Renal cortex interstitium (tissue), 11 donors: ENCODE measurements around the gene ADRA2B. TPM values are rescaled to one million over a fixed set of nuclear protein-coding genes. Genes with fewer than 3 reads are reported as not detected.

Source experiments
- DNase-seq, 11 donors: peaks; one replicate each; pipeline ENCODE4 v3.0.0-alpha.2; 2013; ENCODE audit warnings: low read depth in 9 of 11, low spot score in 4 of 11; ENCODE audit errors: extremely low read depth in 1 of 11
- polyA plus RNA-seq, 3 donors: library from polyadenylated mRNA; unstranded; fragments of 120-200 nt; gene quantifications; one replicate each; pipeline ENCODE4 v1.2.1, GENCODE V29; 2013; ENCODE audit not compliant: insufficient read length in 3 of 3

ADRA2B gene
- polyA plus RNA-seq, 3 donors: 4.5 to 4.8 (median 4.5) TPM

DNA sequence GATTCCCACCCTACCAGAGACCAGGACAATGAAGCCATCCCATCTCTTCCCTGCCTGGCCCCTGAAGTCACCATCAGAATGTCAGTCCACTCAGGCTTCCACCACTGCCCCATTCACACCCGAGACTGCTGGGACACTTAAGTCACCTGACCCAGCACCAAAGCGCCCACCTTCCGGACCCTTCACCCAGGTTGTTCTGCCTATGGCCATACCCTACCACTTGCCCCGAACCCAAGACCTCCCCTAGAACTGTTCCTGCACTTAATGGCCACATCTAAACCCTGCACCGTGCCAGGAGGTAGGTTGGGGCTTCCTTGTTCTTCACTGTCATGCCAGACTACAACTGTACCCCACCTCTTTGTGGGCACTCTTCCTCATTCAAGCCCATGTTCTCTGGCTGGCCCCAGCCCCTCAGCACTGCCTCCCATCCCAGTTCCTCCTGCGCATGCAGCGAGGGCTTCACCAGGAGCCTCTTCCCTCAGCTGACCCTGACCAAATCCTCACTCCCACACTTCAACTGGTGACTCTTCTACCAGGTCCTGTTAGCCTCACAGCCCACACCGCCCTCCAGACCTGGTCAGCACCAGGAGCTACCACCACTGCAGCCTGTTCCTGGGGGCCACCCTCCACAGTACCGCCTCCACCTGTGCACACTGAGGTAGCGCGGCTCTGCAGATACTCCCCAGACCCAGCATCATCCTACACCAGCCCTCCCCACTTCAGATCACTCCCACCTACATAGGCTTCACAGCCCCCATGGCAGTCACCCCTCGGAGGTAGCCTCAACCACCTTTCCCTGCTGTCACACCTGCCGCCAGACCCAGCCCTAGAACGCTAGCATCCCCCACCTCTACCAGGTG is 8.3 kb upstream of the ADRA2B start:
- no peak for DNase-seq

DNA sequence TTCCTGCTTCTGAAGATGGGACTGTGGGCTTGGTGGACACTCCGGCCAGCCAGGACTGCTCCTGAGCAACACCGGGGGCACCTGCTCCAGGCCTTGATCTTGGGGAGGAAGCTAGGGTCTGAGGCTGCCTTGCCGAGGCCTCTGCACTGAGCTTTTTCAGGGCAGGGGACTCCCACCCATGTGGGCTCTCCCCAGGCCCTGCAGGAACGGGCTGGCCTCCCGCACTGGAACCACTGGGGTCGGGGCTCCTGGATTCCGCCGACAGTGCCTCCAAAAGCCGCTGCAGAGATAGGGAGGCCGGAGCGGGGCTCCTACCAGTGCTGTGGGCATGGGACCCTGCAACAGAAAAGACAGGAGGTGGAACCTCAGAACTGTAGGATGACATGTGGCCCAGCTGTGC is 7.6 kb upstream of the ADRA2B start:
- no peak for DNase-seq

DNA sequence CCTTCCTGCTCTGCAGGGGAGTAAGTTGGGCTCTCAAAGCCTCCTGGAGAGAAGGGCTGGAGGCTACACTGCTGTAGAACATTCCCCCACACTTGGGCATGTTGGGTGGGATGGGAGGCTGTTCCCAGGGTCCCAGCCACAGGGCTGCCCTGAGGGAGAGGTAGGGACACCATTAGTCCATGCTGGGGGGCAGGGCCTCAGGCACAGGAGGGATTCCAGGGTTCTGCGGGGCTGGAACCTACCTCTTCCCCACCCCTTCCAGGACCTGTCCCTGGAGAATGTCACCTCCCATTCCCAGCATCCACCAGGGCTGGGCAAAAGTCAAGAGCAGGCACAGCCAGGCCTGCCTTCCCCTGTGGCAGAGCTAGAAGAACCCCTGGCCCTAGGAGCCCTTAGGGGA is 6.9 kb upstream of the ADRA2B start:
- no peak for DNase-seq

DNA sequence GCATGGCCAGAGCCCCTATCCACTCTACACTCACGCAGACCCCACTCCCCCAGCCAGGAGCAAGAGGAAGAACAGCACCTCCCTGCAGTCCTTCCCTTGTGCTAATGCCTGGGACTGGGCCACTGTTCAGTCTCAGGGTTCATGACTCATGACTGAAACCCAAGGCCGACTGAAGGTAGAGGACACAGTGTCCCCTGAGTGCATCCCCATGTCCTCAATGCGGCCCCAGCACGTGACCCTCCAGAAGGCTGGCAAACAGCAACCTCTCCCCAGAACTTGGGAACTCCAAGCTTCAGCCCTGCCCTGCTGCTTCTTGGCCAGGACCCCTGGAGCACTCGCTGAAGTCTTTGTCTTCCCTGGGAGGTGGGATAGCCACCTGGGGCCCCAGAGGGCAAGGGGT is 6.0 kb upstream of the ADRA2B start:
- no peak for DNase-seq

DNA sequence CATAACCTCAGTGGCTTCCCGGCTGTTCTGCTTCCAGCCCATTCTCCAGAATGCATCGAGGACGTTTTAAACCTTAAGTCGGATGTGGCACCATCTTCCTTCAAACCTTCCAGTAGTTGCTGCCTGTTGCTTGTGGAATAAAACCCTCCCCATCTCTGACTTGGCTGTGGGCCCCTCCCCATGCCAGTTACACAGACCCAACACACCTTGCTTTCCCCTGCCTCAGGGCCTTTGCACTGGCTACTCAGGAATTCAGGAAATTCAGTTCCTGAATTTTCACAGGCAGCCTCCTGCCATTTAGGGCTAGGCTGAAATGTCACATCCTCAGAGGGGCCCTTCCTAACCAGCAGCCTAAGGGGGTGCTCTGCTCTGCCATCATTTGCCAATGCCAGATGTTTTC is 5.0 kb upstream of the ADRA2B start:
- DNase-seq: no peak

DNA sequence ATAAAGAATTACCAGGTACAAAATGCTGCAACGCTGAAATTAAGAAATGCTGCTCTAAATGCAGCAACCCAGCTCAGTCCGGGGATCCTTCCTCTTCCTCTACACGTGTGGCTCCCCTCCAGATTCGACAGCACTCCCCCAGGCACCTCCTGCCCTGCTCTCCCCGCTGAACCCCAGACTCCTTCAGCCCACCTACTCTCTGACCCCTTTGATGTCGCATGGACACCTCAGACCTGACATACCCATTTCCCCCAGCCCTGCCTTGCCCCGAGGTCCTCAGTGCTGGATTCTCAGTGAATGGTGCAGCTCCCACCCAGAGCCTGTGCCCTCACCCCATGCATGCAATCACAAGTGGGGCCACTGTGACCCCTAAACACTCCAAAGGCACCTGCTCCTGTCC is 4.6 kb upstream of the ADRA2B start:
- no peak for DNase-seq

DNA sequence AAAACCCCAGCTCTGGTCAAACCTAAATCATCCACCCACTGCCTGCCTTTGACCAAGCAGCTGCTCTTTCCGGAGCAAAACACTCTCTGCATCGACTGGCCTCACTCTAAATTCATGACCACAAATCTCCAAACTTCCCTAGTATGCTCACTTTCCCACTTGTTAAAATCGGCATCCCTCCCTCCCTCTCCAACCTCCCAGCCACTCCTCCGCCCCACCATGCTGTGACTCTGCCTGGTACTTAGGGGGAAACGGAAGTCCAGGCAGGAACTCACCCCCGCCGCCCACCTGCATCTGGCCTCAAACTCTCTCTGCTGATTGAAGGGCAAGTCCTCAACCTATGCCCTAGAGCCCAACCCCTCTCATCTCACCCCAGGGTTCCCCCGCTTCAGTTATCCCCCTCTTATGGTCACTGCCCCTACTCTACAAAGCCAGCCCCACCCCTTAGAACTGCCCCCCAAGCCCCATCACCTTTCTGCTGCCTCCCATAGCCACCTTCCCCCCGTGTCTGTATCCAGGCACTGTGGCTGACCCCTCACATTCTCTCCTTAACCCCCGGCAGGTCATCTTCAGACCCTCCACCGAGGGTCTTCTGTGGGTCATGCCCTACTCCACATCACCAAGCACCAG is 3.8 kb upstream of the ADRA2B start:
- DNase-seq: no peak

DNA sequence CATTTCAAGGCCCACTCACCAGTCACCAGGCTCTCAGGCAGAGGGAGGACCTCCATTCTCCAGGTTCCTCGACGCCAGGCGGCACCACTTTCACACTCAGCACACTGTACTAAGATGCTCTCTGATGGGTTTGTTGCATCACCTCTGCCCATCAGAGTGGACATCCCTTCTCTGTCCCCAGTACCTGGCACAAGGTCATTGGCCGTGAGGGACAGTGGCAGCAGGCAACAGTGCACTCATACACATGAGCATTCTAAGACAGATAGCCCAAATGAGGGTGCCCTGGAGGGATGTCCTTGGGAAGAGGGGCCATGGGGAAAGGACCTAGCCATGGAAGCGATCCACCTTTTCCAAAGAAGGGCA is 3.0 kb upstream of the ADRA2B start:
- DNase-seq: no peak

DNA sequence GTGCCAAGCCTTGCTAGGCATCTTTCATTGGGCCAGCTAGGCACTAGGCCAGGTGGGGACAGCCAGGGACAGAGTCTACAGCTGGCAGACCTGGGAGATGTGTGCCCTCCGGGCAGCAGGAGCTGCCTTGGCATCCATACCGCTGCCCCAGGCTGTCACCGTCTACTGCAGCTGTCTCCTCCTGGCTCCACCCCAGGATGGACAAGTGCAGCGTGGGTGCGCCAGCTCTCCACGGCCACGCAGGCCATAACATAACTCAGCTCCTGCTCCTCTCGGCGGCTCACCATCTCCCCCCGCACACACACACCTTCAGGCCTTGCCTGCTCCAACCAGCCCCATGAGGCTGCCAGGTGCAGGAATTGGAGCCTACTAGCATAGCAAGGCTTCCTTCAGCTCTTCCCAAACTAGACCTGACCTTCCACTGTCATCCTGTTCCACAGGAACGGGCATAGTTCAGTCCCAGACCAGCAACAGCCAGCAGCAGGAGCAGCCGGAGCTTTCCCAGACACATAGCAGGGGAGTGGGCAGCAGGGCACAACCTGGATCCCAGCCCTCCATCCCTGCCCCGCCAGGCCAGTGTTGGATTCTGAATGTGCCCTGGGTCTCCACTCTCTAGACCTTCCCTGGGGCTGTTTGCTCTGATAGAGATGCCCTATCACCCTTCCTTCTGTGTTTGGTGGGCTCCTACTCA is 2.5 kb upstream of the ADRA2B start:
- no peak for DNase-seq

DNA sequence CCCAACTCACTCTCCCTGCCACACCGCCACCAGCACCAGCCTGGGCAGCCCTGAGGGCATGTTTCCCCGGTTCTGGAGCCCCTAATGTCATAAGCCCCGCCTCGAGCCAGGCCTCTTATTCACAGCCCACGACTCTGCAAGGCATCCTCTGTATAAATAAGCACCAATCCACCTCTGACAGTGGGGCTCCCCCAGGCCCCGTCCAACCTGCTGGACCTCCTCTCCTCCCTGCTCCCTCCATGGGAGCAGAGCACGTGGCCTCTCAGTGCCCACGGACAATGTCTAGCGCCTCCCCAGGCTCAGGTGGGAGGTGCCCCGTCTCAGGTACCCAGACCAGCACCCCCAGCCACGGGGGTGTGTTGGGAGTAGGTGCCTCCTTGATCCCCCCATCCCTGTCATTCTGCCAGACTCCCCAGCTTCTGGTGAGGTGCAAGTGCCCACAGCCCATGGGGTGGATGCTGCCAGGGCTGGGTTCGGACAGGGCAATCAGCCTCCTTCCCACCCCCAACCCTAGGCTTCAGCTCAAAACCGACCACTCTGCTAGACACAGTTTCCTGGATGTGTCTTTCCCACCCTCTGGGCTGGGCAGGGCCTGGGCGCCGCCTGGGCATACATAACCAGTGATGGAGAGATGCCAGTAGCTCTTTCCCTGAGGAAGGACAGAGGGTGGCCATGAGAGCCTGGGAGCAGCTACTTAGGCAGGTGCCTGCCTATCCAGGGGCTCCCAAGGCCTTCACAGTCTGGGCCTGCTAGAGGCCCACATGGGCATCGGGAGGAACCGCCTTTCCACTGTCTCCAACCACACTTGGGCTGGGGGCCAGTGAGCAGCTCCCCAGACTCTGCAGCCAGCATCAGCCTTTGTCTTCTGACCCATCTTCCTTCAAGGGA is 1.6 kb upstream of the ADRA2B start:
- DNase-seq: no peak

DNA sequence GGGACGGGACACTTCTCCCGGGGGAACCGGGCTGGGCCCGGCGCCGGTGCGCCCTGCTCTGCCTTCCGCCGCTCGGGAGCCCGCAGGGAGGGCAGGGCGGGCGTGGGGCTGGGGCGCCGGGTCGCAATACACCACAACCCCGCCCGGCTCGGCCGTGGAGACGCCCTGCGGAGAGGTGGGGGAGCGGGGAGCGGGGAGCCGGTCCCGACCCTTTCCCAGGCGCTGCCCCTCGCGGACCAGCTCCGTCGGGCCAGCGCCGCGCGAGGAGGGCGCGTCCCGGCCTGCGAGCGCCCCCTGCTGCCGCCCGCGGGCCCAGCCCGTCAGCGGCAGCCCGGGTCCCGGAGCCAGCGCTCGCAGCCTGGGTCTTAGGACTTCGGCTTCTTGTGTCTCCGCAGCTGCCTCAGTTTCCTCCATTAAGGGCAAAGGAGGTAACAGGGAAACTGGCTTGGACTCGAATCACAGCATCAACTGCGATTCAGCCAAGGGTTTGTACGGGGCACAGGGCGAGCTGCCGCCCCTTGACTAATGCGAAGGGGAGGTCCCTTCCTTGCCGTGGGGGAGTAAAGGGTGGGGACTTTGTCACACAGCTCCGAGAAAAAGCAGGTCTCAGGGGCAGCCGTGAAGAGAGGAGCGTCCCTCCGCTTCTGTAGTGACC is 635 bp upstream of the ADRA2B start:
- peak in 4 of 11 donors; percentile 50 to 60 (median 54) for DNase-seq

DNA sequence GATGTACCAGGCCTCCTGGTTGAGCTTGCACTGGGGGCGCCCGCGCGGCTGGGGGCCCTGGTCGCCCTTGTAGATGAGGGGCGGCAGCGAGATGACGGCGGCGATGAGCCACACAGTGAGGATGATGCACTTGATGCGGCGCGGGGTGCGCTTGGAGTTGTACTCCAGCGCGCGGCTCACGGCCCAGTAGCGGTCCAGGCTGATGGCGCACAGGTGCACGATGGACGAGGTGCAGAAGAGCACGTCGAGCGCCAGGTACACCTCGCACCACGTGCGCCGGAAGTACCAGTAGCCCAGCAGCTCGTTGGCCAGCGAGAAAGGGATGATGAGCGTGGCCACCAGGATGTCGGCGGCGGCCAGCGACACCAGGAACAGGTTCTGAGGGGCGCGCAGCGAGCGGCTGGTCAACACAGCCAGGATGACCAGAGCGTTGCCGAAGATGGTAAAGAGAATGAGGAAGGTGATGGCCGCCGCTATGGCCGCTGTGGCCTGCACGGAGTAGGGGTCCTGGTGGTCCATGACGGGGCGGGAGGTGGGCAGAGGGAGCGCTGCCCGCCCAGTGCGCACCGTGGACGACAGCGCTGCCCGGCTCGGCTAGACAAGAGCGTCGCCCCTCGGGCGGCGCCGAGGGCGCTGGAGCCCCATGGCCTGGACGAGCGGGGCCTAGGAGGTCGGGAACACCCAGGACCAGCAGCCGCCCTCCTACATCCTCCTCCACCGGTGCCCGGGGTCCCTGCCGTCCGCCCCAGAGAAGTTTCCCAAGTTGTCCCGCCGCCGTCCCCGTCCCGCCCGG is 544 bp downstream of the ADRA2B start:
- DNase-seq: no peak

DNA sequence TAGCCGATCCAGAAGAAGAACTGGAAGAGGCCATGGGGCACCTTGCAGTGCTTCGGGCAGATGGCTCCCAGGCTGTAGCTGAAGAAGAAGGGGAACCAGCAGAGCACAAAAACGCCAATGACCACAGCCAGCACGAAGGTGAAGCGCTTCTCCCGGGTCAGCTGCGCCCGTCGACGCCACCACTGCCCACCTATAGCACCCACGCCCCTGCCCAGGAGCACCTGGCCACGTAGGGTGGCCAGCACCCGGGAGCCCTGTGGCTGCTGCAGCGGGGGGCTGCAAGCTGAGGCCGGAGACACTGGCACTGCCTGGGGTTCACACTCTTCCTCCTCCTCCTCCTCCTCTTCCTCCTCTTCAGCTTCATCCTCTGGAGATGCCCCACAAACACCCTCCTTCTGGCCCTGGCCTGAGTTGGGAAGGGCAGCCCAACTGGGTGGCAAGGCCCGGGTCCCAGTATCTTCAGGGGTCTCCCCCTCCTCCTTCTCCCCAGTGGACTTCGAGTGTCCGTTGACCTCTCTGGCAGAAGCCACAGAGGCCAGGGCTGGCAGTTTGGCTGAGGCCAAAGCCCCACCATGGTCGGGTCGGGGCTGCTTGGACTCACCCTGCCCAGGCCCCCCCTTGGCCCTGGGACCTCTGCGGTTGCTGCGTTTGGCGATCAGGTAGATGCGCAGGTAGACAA is 1.3 kb downstream of the ADRA2B start:
- DNase-seq: no peak

DNA sequence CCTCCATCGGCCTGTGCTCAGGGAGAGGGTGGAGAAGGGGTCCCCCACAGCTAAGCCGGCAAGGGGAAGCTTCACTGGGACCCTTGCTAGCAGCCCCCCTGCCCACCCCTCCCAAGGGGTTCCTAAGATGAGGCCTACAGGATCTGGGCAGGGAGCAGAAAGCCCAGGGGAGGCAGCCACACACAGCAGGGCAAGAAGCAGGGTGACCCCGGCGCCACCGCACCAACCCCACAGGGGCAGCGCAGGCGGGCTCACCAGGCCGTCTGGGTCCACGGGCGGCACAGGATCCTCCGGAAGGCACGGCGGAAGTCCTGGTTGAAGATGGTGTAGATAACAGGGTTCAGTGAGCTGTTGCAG is 1.8 kb downstream of the ADRA2B start:
- no peak for DNase-seq

DNA sequence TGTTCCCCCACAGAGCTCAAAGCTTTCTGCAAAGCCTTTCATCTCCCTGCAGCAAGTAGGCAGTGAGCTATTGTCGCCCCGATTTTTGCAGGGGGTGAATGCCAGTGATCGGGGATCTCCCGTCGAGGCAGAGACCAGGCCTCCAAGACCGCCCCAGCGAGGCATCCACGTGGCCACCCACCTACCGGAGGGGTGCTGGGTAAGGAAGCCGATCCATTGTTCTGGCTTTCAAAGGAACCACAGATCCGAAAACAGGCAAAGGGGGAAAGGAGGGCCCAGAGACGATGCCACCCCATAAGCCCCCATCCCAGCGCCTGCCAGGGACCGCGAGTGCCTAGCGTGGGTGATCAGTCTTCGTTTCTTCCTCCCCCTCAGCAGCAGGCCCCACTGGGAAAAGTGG is 2.4 kb downstream of the ADRA2B start:
- no peak for DNase-seq

DNA sequence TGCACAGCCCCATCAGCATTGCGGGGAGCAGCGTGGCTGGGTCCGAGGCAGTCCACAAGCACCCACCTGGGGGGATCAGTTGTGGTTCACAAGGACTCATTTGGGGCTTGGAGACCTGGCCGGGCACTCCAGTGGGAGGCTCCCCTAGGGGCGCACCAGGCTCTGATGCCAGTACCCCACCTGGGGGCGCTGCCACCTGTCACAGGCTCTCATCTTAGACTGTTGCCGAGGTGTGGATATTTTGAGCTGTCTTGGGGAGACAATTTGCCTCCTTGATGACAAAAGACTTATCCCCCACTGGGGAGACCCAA is 3.0 kb downstream of the ADRA2B start:
- DNase-seq: no peak

DNA sequence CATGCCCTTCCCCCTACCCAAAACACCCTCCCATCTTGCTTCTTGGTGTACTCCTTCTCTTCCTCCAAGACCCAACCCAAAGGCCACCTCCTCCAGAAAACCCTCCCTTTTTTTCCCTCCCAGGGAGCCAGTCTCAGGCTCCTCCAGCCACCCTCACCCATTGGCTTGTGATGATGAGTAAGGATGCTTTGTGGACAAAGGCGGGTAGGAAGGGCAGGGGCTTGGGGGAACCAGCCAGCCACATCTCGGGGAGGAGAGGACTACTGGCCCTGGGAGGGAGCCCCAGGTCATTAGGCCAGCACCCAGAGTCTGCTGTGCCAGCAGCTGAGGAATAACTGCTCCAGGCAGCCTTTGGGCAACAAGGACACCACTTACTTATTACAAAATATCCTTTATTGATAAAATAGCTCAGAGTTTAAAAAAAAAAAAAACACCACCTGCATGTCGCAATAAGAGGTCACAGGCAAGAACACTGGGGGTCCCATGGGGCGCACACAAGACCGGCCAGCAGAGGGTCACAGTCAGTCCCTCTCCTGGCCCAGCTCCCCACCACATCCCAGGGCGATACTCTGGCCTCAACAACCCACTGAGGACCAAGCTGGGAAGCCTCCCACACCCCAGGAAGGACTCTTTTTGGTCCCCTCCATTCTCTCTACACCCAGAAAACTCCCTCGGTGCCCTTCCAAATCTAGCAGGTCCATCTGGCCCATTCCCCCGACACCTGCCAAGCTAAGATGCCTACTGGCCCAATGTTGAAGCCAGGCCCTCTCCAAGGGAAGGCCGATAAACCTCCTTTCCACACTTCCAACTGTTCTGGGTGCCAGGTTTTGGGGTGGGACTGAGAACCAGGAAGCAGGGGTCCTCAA is 3.6 kb downstream of the ADRA2B start:
- no peak for DNase-seq
